ENCODE measurements around the gene ATRIP.
A peak's percentile ranks its signal among the peaks of the same experiment; 100 is the strongest.

The ATRIP gene

DNA sequence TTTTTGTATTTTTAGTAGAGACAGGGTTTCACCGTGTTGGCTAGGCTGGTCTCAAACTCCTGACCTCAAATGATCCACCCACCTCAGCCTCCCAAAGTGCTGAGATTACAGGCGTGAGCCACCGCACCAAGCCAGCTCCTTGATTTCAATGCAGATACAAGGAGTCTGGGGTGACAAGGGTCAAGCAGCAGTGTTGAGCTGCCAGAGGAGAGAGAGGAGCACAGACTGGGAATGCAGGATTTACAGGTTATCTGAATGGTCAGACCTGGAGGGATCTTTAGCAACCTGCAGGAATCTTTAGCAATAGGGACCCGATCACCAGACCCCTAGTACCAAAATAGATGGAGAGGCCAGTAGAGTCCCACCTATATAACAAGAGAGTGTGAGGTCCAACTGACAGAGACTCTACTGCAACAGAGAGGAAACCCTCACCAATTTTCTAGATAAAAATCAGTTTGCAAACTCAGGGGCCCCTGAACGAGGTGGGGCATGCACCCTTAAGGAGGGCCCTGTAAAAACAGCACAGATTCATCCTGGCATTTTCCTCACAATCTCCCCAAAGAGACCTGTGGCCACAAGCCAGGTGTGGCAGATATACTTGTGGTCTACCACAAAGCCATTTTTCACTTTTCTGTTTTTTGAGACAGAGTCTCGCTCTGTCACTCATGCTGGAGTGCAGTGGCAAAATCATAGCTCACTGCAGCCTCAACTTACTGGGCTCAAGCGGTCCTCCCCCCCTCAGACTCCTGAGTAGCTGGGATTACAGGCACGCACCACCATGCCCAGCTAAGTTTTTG is 68.1 kb downstream of the ATRIP start:
- Histone ChIP-seq H3K9ac (ENCODE audit: low read depth, low read length) (no peak overlapping the region), H3K79me2 (ENCODE audit: insufficient read depth, low read length) (no peaks in the 10 kb centered on the region), H3K4me1 (ENCODE audit: insufficient read depth, low read length) (peaks cover 13% of the 10 kb centered on the region), H3K4me2 (ENCODE audit: insufficient read depth, low read length) (no peak overlapping the region), H4K20me1 (ENCODE audit: insufficient read depth, low read length) (peaks cover 13% of the 10 kb centered on the region), H3K4me3 (ENCODE audit: low read depth in 1 of 2, low read length in 2 of 2) (no peak overlapping the region), H3K27ac (ENCODE audit: low read length) (no peak overlapping the region), H3K9me3 (ENCODE audit: insufficient read depth, low read length, severe bottlenecking) (no peaks in the 10 kb centered on the region), H3K27me3 (ENCODE audit: insufficient read depth, low read length, poor library complexity) (peaks cover 12% of the 10 kb centered on the region), H3K36me3 (ENCODE audit: insufficient read depth, low read length) (no peaks in the 10 kb centered on the region), H2AFZ (ENCODE audit: low read depth, low read length) (no peak overlapping the region)
- peak; percentile 82 for DNase-seq
- ATAC-seq (ENCODE audit: insufficient read depth, low read depth): peak; percentile 94
- TF ChIP-seq, protein P1, sequence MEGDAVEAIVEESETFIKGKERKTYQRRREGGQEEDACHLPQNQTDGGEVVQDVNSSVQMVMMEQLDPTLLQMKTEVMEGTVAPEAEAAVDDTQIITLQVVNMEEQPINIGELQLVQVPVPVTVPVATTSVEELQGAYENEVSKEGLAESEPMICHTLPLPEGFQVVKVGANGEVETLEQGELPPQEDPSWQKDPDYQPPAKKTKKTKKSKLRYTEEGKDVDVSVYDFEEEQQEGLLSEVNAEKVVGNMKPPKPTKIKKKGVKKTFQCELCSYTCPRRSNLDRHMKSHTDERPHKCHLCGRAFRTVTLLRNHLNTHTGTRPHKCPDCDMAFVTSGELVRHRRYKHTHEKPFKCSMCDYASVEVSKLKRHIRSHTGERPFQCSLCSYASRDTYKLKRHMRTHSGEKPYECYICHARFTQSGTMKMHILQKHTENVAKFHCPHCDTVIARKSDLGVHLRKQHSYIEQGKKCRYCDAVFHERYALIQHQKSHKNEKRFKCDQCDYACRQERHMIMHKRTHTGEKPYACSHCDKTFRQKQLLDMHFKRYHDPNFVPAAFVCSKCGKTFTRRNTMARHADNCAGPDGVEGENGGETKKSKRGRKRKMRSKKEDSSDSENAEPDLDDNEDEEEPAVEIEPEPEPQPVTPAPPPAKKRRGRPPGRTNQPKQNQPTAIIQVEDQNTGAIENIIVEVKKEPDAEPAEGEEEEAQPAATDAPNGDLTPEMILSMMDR (IDR thresholded peaks at IDR 0.05; ENCODE audit: borderline replicate concordance, extremely low read depth, low read length, poor library complexity, severe bottlenecking): no peak
- TF ChIP-seq EZH2 (IDR thresholded peaks at IDR 0.05; ENCODE audit: borderline replicate concordance, low read depth, low read length, severe bottlenecking): no peak

All from DND-41 (cell line).